ENCODE results near the gene MGST2.

DNA sequence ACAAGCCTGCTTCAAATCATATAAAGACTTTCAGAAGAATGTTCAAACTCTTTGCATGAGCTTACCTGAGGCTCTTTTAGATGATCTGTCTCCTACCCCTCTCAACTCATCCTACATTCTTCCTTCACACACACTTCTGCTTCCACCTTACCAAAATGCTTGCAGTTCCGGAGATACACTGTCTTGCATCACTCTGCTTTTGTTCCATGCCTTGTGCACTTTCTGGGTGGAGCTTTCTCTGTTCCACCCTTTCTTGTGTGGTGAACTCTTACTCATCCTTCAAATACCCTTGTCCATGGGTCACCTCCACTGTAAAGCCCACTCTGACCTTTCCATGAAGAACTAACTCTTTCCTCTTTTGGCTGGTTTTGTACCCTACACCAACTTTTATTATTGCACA lies 18.4 kb upstream of the MGST2 start:
- no peak for TF ChIP-seq EZH2 (IDR thresholded peaks at IDR 0.05)
- no peak for TF ChIP-seq POLR2AphosphoS5 (IDR thresholded peaks at IDR 0.05; ENCODE audit: borderline replicate concordance, low read depth, low read length)
